GM23248 (cell line): Measurements from ENCODE around the gene NSUN3.

ENCODE experiments used
- EZH2 ChIP-seq: fragments of 200-600 bp; sonication (generic); IDR thresholded peaks from 2 replicates; pipeline ENCODE4 v1.6.1; 2018; ENCODE audit warnings: antibody characterized with exemption, mild to moderate bottlenecking; ENCODE audit not compliant: insufficient read depth, poor library complexity, severe bottlenecking
- EZH2phosphoT487 ChIP-seq: fragments of 200-600 bp; sonication (generic); IDR thresholded peaks from 2 replicates; pipeline ENCODE4 v1.6.1; 2018; ENCODE audit warnings: antibody characterized with exemption, moderate library complexity, mild to moderate bottlenecking, low read depth; ENCODE audit not compliant: insufficient read depth

GRCh38 chr3:94121161-94121560, 58.3 kb downstream of the NSUN3 start:
- TF ChIP-seq EZH2phosphoT487 (no peak), EZH2 (no peak)
